ENCODE results near the gene GRAMD1A. TPM values are rescaled to one million over a fixed set of nuclear protein-coding genes. Genes with fewer than 3 reads are reported as not detected.

GRAMD1A gene
- total and polyA plus RNA-seq, 2 of the 8 experiments (the other 6 are each of a cell fraction or from before 2014, with no cell fraction given), result 113 to 154 TPM

- Histone ChIP-seq H2BK15ac (ENCODE audit: low read length) (no peak overlapping the region), H3K4ac (replicated peaks; ENCODE audit: insufficient read length, low read depth, low read length) (no peak overlapping the region), H3K4me2 (ENCODE audit: insufficient read depth in 1 of 2, low read depth in 2 of 2, low read length in 2 of 2) (no peak overlapping the region), H3K56ac (replicated peaks; ENCODE audit: insufficient read length, low read depth, low read length) (no peak overlapping the region), H3K4me1 (replicated peaks in 1 of 4; ENCODE audit: control insufficient read depth in 3 of 4, insufficient read depth in 4 of 4, low read length in 3 of 4) (peaks cover 5 to 23% (median 13%) of the 10 kb centered on the region in 4 experiments), H4K8ac (ENCODE audit: extremely low read depth, insufficient read depth, low read length) (no peak overlapping the region), H4K5ac (ENCODE audit: insufficient read length, low read depth, low read length) (no peak overlapping the region), H2BK12ac (ENCODE audit: low read depth, low read length) (no peak overlapping the region), H3K9me3 (ENCODE audit: insufficient read depth in 2 of 2, low read depth in 1 of 2, low read length in 1 of 2) (no peaks in the 10 kb centered on the region), H4K91ac (replicated peaks; ENCODE audit: insufficient read length, low read length) (no peak overlapping the region), H2BK120ac (replicated peaks; ENCODE audit: low read depth, low read length) (no peak overlapping the region), H3K23ac (ENCODE audit: insufficient read length) (no peak overlapping the region), H2BK5ac (ENCODE audit: low read depth, low read length) (no peak overlapping the region), H3K18ac (ENCODE audit: extremely low read depth, low read length) (no peak overlapping the region), H3K9ac (replicated peaks in 1 of 4; ENCODE audit: extremely low read depth in 1 of 4, low read depth in 3 of 4, low read length in 3 of 4) (no peak overlapping the region), H3K36me3 (ENCODE audit: control insufficient read depth in 2 of 4, insufficient read depth in 4 of 4, low read length in 3 of 4) (no peaks in the 10 kb centered on the region; a peak in 2 of 8 replicates), H4K20me1 (replicated peaks in 1 of 2; ENCODE audit: control insufficient read depth in 1 of 2, insufficient read depth in 2 of 2, low read length in 2 of 2) (peaks cover 2 to 5% of the 10 kb centered on the region in 2 experiments), H3K27ac (ENCODE audit: low read depth, low read length) (no peak overlapping the region), H3K27me3 (replicated peaks in 1 of 4; ENCODE audit: control insufficient read depth in 3 of 4, extremely low read depth in 1 of 4, insufficient read depth in 3 of 4, low read length in 3 of 4) (no peaks in the 10 kb centered on the region), H3K79me1 (ENCODE audit: low read depth, low read length) (no peaks in the 10 kb centered on the region), H2AK5ac (ENCODE audit: low read depth, low read length) (no peak overlapping the region), H2AFZ (ENCODE audit: low read length) (no peak overlapping the region), H3K23me2 (ENCODE audit: low read depth, low read length) (no peaks in the 10 kb centered on the region; the same call in 1 of the 2 replicates), H2BK20ac (ENCODE audit: low read length) (no peak overlapping the region), H3K4me3 (ENCODE audit: extremely low read depth in 1 of 4, insufficient read depth in 2 of 4, low read depth in 3 of 4, low read length in 4 of 4) (no peak overlapping the region), H3K79me2 (ENCODE audit: control insufficient read depth in 1 of 2, insufficient read depth in 2 of 2, low read length in 2 of 2) (peaks cover 0 to 12% of the 10 kb centered on the region in 2 experiments; a peak in 1 of 4 replicates), H3K14ac (ENCODE audit: insufficient read length) (no peak overlapping the region)
- no peak for DNase-seq (ENCODE audit: low read depth in 1 of 2, low spot score in 2 of 2)
- 94% methylated on average over 5 of the region's 5 CpGs; no CpG with 5 or more reads in 1 of the 2 experiments for WGBS, 2 experiments (ENCODE audit: extremely low coverage in 1 of 2, insufficient coverage in 1 of 2, insufficient read length in 1 of 2, insufficient replicate concordance in 2 of 2, low coverage in 1 of 2, low lambda C conversion rate in 2 of 2, missing lambda C conversion rate in 1 of 2)
- ChIA-PET POLR2A (ENCODE audit: partially characterized antibody) (interaction anchor here (1.1 to 2.9 kb wide), 6 partner anchors 10 to 369 kb away, joined by 3 to 9 read pairs (median 4); partner anchors contain the start of gene ZNF302), CTCF (ENCODE audit: partially characterized antibody) (interaction anchor here (0.8 to 6.4 kb wide), 13 partner anchors 11 to 307 kb away, joined by 3 to 105 read pairs (median 4); partner anchors contain the start of genes FXYD3 and LGI4)
- no peak for FAIRE-seq
- TF ChIP-seq JUN (IDR thresholded peaks at IDR 0.05; ENCODE audit: low read depth, low read length) (no peak), HDAC6 (IDR thresholded peaks at IDR 0.05; ENCODE audit: low read depth, low read length) (no peak), KDM1A (IDR thresholded peaks at IDR 0.05; ENCODE audit: borderline replicate concordance, low read length) (no peak), KDM4A (IDR thresholded peaks at IDR 0.05; ENCODE audit: low read depth, low read length, severe bottlenecking) (no peak), SIN3A (conservative IDR thresholded peaks at IDR 0.05 in 1 of 2, IDR thresholded peaks at IDR 0.05 in 1 of 2; ENCODE audit: low read depth in 1 of 2, low read length in 2 of 2) (no peak), SIX5 (IDR thresholded peaks at IDR 0.05; ENCODE audit: low read depth, low read length) (no peak), TBP (IDR thresholded peaks at IDR 0.05; ENCODE audit: low read depth, low read length) (no peak), EP300 (IDR thresholded peaks at IDR 0.05; ENCODE audit: borderline replicate concordance in 1 of 2, low read depth in 2 of 2, low read length in 2 of 2) (no peak), SP2 (IDR thresholded peaks at IDR 0.05; ENCODE audit: low read length) (no peak), GTF2F1 (IDR thresholded peaks at IDR 0.05; ENCODE audit: borderline replicate concordance, low read depth, low read length) (no peak), RXRA (IDR thresholded peaks at IDR 0.05; ENCODE audit: insufficient read depth, low read depth, low read length) (no peak), FOSL1 (IDR thresholded peaks at IDR 0.05; ENCODE audit: insufficient read depth, low read depth, low read length) (no peak)
- TF ChIP-seq, protein P1, sequence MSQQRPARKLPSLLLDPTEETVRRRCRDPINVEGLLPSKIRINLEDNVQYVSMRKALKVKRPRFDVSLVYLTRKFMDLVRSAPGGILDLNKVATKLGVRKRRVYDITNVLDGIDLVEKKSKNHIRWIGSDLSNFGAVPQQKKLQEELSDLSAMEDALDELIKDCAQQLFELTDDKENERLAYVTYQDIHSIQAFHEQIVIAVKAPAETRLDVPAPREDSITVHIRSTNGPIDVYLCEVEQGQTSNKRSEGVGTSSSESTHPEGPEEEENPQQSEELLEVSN (IDR thresholded peaks at IDR 0.05), result no peak
Observed at GRCh38 chr19:35046461-35046860, 46.3 kb downstream of the GRAMD1A start.

Data from H1 (cell line).